Peyer's patch (tissue), 4 donors: ENCODE data around the gene GOLGA8S.
"Not testable (repeated sequence)": the region's sequence is repeated elsewhere in the genome, so short reads cannot be mapped to it uniquely, and the experiment has no call there.

Experiments
- CTCF ChIP-seq, 6 experiments: fragments of 450-650 bp in 4 of 6; fragments of 200-600 bp in 2 of 6; sonication (generic) in 1 of 6; IDR thresholded peaks; one replicate each; pipeline ENCODE4 v1.5.1; 2017 to 2019; ENCODE audit warnings: antibody characterized with exemption in 6 of 6, mild to moderate bottlenecking in 3 of 6, moderate library complexity in 1 of 6
- POLR2A ChIP-seq, 2 donors: fragments of 450-650 bp; IDR thresholded peaks; one replicate each; pipeline ENCODE4 v1.5.1; 2017; ENCODE audit warnings: antibody characterized with exemption in 2 of 2, mild to moderate bottlenecking in 2 of 2, moderate library complexity in 2 of 2

GRCh38 chr15:23304805-23305204 lies 49.7 kb upstream of the GOLGA8S start:
- TF ChIP-seq POLR2A, CTCF (IDR thresholded peaks at IDR 0.05): not testable (repeated sequence)
